HG02588 (cell line): ENCODE results near the gene FBXL7.

Experiments
- ATAC-seq: cut with Tn5 transposase; IDR thresholded peaks from one replicate; pipeline ENCODE4 v1.9.1; 2021; ENCODE audit warnings: mild to moderate bottlenecking, moderate library complexity; ENCODE audit not compliant: unreplicated experiment

The FBXL7 gene

GRCh38 chr5:15702102-15702501 is 202.1 kb downstream of the FBXL7 start:
- no peak for ATAC-seq

- no peak for ATAC-seq
Observed at GRCh38 chr5:15703901-15704300, 203.9 kb downstream of the FBXL7 start.

- ATAC-seq, result no peak
Observed at GRCh38 chr5:15704397-15704947, 204.5 kb downstream of the FBXL7 start.

DNA sequence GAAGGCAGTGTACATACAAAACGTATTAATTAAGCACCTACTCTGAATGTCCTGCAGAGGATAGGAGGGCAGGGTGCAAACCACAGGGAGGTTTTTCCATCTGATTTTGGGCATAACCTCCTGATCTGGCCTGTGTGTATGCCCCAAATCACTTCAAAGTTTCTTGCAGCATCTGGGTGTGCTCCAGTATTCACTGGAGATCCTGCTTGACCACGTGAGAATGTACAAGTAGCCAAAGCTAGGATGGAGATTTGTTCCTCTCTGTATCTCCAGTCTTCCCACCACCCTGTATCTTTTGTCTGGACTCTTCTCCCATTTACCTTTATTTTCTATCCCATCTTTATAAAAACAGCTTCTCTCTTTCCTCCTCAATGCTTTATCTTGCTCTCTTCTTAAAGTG is 207.7 kb downstream of the FBXL7 start:
- no peak for ATAC-seq

DNA sequence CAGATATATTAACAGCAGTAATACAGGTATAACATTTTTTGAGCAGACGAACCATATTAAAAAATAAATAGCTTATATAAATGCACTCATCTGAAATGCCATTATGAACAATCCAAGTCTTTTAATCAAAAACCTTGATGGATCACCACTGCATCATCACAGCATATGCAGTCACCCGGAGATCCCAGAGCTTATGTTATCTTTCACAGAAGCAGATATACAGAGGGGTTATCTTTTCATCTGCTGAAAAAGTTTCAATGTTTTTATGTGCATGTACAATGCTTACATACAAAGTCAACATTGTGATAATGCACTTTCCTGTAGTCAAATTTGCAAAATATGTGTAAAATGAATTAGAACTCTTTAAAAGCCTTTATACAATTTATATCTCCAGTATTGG is 211.9 kb downstream of the FBXL7 start:
- ATAC-seq, result no peak

DNA sequence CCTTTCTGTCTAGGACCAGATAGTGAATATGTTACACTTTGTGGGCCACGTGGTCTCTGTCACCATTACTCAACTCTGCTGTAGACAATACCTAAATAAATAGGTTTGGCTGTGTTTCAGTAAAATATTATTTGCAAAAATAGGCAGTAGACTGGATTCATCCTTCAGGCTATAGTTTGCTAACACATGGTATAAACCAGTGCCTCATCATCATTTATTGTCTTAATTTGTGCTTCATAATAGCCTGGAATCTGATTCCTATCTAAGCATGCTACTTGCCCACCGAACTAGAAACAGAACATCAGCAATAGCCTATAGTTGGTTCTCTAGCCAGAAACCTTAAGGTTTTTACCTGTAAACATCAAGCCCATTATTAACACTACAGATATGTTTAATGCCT is 215.6 kb downstream of the FBXL7 start:
- ATAC-seq, result no peak

DNA sequence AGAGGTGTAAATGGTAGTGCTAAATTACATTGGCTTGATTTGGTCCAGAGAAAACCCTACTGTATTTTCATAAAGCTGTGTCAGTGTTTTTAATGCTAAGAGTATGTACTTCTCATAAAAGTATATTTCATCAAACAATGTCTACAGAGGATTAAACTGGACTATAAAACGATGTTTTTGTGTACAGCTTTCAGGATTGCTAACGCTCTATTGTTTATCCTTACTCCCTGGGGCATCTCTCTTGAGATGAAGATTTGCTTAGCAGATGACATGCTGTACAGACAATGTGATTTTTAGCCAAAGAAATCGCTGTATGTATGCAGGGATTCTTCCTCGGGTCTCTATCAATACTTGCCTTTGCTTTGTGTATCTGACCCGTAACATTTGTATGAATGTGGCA is 216.0 kb downstream of the FBXL7 start:
- no peak for ATAC-seq

DNA sequence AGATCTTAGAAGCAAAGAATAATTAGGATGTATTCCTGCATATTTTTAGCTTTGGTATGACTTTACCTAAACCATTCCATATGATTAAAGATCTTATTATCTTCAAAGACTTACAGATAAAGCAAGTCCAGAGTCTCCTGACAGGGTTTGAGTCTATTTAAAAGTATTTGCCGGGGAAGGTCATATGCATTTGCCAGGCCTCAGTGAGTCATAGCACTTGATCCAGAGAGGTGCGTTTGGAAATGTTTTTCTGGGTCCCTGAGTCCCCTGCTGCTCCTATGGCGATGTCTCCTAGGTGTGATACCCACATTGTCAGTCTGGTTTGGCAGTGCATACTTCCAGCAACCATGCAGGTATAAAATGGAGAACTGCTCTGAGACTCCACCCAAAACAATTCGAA is 217.0 kb downstream of the FBXL7 start:
- no peak for ATAC-seq

- ATAC-seq, result no peak
Observed at GRCh38 chr5:15718421-15719179, 218.6 kb downstream of the FBXL7 start.

- ATAC-seq, result no peak
Observed at GRCh38 chr5:15719784-15720183, 219.8 kb downstream of the FBXL7 start.

DNA sequence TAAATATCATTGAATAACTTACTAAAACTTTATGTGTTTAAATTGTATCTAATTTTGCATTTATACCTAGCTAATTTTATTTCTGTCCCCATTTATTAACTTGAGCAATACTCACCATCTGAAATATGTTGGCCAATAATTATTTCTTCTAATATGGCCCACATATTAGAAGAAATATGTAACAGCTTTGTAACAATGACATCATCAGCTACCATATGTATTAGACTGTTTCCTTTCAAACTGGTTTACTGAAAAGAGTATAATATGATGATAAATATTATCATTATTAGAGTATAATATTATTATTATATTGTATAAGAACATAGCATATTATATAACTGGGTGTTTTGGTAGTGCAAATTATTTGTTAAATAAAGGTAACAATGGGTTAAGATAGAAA is 220.5 kb downstream of the FBXL7 start:
- ATAC-seq, result no peak

DNA sequence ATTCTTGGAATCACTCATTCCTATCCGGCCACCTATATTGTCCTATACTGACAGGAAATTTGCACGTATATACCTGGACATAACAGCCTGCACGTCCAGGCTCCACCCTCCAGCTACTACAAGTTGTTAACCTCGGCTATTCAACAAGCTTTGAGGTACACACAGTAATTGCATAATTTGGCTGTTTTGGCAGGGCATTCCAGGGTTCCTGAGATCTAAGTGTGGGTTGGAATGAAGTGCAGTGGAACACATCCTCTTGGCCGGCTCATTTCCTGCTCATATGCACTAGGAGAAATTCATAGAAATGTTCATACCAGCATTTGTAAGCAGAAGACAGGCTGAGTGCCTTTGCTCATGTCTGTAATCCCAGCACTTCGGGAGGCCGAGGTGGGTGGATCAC is 222.3 kb downstream of the FBXL7 start:
- no peak for ATAC-seq

DNA sequence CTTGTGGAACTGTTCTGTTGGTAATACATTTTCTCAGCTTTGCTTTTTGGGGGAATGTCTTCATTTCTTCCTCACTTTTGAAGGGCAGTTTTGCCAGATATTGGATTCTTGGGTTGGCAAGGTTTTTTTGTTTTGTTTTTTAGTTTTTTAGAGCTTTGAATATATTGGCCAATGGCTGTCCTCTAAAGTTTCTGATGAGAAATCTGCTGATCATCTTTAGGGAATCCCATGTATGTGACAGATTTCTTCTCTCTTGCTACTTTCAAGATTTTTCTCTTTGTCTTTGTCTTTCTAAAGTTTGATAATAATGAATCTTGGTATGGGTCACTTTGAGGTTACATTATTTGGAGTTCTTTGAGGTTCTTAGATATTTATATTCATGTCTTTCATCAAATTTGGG is 227.4 kb downstream of the FBXL7 start:
- no peak for ATAC-seq

DNA sequence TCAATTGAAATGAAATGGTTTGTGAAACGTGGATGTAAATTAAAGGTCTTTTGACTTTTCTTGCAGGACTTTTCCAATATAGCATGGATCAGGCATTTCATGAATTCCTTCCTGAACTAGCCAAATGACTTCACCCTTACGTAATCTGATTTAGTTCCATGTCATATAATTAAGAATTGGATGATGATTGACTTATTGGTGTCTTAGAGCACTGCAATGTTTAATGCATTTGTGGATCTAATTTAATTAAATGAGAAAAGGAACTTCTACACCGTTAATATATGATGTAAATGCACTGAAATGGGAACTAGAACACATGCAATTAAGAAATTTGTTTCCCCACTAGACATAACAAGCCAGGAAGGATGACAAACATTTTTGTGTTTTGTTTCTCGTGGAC is 228.8 kb downstream of the FBXL7 start:
- no peak for ATAC-seq

DNA sequence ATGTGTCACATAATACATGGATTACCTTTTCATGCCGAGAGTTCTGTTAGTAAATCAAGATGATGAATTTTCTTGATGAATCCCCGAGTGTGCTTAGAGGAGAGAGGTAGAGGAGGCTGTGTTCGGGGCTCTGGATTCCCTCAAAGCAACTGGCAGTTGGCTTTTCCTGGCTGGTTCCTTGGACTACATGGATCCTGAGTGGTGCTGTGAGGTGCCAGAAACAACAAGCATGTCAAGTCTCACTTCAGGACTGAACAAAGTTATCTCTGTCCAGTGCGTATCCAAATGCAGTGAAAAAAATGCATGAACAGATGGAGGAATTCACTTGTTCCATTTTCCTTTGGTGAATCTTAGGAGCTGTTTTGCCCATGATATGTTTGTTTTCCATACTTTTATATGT is 231.7 kb downstream of the FBXL7 start:
- ATAC-seq, result no peak

GRCh38 chr5:15734058-15734457 is 234.1 kb downstream of the FBXL7 start:
- ATAC-seq, result no peak

DNA sequence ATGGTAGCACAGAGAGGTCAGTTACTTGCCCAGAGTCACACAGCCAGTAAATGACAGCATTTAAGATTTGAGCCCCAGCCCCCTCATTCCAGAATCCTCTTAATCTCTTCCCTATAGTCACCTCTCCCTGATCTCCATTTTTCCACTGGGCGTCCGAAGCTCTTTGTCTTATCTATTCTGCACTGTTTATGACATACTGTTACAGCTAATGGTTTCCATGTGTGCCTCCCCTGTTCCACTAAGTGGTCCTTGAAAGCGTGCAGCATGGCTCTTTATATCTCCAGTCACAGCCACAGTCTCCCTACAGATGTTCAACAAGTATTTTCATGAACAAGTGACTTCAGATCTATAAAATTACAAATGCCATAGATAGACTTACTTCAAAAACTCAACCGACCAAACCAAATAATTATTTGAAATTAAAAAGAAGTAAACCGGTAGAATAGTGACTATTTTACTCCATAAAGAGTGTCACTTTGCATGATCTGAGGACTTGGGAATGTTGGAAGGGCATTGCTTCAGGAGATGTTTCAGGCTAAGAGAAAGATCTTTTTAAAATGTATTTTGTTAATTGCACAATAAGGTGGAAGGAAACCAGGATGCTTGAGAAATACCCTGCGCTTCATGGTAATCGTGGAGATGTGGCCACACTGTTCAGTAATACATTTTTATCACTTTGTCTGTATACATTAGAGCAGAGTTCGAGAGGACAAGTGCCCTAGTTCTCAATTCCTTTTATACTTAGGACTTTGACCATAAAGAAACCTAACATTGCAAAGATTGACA is 237.2 kb downstream of the FBXL7 start:
- ATAC-seq, result no peak

GRCh38 chr5:15737871-15738664 is 238.1 kb downstream of the FBXL7 start:
- no peak for ATAC-seq

GRCh38 chr5:15740383-15740782 is 240.4 kb downstream of the FBXL7 start:
- no peak for ATAC-seq

- no peak for ATAC-seq
Observed at GRCh38 chr5:15741591-15741990, 241.6 kb downstream of the FBXL7 start.

DNA sequence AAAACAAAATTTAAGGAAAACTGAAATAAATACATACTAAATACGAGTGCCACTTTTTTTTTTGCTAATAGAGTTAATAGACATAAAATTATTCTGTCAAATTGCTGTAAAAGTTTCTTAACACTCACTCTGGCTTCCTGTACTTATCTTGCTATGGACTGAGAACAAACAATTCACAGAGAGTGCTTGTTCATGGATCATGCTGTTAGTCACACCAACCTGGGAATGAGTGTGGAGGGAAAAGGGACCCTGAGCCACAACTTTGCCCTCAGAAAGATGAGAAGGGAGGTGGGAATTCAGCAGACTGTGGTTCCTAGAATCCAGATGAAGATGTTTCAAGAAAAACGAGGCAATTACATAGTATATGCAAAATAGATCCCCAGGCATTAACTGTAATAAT is 246.9 kb downstream of the FBXL7 start:
- ATAC-seq, result no peak
